Activated CD4-positive, alpha-beta T cell treated with anti-CD3 and anti-CD28 coated beads, Interleukin-2, amount 10 ng/mL, durations not matched to agents 7 days and 5 days (primary cell): ENCODE measurements around the gene HMMR. TPM values are rescaled to one million over a fixed set of nuclear protein-coding genes. Genes with fewer than 3 reads are reported as not detected.
"Not testable (repeated sequence)": the region's sequence is repeated elsewhere in the genome, so short reads cannot be mapped to it uniquely, and the experiment has no call there.

ENCODE experiments used
- CTCF ChIA-PET: fragments of 350-600 bp; sonication (Branson Sonifier 250); formaldehyde crosslinking; loops from one replicate; lab custom pipeline; 2021; ENCODE audit warnings: antibody characterized with exemption; lab: Charles Lee
- POLR2A ChIA-PET: fragments of 350-600 bp; sonication (Branson Sonifier 250); formaldehyde crosslinking; loops from one replicate; lab custom pipeline; 2021; ENCODE audit warnings: antibody characterized with exemption; lab: Charles Lee
- DNase-seq: peaks from one replicate; pipeline ENCODE4 v3.0.0-alpha.2; 2020
- H3K27ac Mint-ChIP-seq: one replicate; pipeline ENCODE4 v1.8.0; 2021; ENCODE audit warnings: mild to moderate bottlenecking, moderate library complexity, mixed read lengths
- H3K27me3 Mint-ChIP-seq: one replicate; pipeline ENCODE4 v1.8.0; 2021; ENCODE audit warnings: mixed read lengths
- H3K36me3 Mint-ChIP-seq: one replicate; pipeline ENCODE4 v1.8.0; 2021; ENCODE audit warnings: low read depth, mixed read lengths
- H3K4me1 Mint-ChIP-seq: one replicate; pipeline ENCODE4 v1.8.0; 2021; ENCODE audit warnings: mixed read lengths
- H3K4me3 Mint-ChIP-seq: one replicate; pipeline ENCODE4 v1.8.0; 2021; ENCODE audit warnings: mild to moderate bottlenecking, moderate library complexity, mixed read lengths
- H3K9me3 Mint-ChIP-seq: one replicate; pipeline ENCODE4 v1.8.0; 2021; ENCODE audit warnings: mixed read lengths
- total RNA-seq, 2 experiments: library from RNA; stranded (reverse); gene quantifications; one replicate each; pipeline ENCODE4 v1.2.3, GENCODE V29; 2021

HMMR gene, protein sequence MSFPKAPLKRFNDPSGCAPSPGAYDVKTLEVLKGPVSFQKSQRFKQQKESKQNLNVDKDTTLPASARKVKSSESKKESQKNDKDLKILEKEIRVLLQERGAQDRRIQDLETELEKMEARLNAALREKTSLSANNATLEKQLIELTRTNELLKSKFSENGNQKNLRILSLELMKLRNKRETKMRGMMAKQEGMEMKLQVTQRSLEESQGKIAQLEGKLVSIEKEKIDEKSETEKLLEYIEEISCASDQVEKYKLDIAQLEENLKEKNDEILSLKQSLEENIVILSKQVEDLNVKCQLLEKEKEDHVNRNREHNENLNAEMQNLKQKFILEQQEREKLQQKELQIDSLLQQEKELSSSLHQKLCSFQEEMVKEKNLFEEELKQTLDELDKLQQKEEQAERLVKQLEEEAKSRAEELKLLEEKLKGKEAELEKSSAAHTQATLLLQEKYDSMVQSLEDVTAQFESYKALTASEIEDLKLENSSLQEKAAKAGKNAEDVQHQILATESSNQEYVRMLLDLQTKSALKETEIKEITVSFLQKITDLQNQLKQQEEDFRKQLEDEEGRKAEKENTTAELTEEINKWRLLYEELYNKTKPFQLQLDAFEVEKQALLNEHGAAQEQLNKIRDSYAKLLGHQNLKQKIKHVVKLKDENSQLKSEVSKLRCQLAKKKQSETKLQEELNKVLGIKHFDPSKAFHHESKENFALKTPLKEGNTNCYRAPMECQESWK
- 10 to 100 TPM; 69.4 to 77.8 TPM for total RNA-seq

DNA sequence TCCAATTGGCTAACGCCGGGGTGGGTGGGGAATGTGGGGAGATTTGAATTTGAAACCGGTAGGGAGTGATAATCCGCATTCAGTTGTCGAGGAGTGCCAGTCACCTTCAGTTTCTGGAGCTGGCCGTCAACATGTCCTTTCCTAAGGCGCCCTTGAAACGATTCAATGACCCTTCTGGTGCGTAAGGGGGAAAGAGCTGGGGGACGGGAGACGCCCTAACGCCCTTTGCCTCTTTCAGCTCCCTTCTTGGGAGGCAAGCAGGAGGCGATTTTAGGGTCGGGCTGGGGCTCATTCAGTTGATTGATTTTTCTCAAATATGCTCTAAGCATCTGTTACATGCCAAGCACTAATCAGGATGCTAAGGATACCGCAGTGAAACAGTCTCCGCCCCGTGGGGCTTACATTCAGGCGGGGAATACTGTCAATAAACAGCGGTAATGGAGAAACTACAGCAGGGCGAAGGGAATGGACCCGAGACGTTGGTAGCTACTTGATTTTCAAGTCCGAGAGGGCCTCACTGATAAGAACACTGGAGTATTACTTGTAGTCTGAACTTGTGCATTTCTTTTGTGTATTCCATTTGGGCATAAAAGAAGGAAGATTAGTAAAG is at the start of gene HMMR:
TSS of gene HMMR (plus strand) at position 71 of the 610 bp plus-strand sequence. CDS start at position 132, 61 bp downstream.
- CTCF ChIA-PET = interaction anchor here (0.6 to 4.7 kb wide), 13 partner anchors 8 to 49 kb away, joined by 3 to 28 read pairs (median 3); partner anchors contain the start of genes CCNG1 and MAT2B
- POLR2A ChIA-PET = interaction anchor here (0.5 to 2.2 kb wide), 5 partner anchors 18 to 46 kb away, joined by 3 to 23 read pairs (median 3); partner anchors contain the start of genes CCNG1 and MAT2B

DNA sequence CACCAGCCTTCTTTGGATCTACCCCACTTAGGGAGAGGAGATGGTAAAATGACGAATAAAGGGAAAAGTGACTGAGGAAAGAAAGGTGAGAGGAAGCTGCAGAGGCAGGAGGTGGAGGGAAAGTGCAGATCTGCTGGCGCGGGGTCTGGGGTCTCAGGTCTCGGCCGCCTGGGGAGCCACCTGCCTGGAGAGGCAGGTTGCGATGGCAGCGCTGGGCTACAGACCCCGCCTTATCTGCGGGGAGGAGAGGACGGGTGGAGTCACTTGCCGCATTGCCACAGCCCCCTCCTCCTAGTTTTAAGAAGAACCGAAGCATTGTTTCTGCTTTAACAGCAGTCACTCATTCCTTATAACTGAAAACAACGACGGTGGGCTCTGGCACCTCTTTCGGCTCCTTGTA is 44.8 kb upstream of the HMMR start:
- H3K27me3 Mint-ChIP-seq = peaks cover 24% of the 10 kb centered on the region
- H3K36me3 Mint-ChIP-seq, H3K4me1 Mint-ChIP-seq, H3K27ac Mint-ChIP-seq, CTCF ChIA-PET, POLR2A ChIA-PET, H3K4me3 Mint-ChIP-seq, DNase-seq, H3K9me3 Mint-ChIP-seq: not testable (repeated sequence)

More for the DNA sequence above, at the start of gene HMMR:
- peaks cover 41% of the 10 kb centered on the region for H3K36me3 Mint-ChIP-seq
- H3K27ac Mint-ChIP-seq = peak within 1 kb of the TSS; percentile 99
- H3K4me3 Mint-ChIP-seq = peak within 1 kb of the TSS; percentile 91
- no peaks in the 10 kb centered on the region for H3K9me3 Mint-ChIP-seq
- no peaks in the 10 kb centered on the region for H3K27me3 Mint-ChIP-seq
- peaks cover 51% of the 10 kb centered on the region for H3K4me1 Mint-ChIP-seq
- no peak for DNase-seq

DNA sequence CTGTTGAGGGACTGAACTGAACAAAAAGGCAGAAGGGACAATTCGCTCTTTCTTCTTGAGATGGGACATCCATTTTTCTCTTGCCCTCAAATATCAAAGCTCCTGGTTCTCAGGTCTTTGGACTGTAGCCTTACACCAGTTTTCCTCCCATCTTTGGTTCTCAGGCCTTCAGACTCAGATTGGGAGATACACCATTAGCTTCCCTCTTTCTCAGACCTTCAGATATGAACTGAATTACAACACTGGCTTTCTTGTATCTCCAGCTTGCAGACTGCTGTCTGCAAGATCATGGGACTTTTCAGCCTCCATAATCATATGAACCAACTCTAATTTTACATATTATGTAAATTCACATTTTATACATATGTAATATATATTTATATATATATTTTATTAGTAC is 35.6 kb upstream of the HMMR start:
- DNase-seq = no peak
- ChIA-PET CTCF (interaction anchor here (0.8 kb wide), 1 partner anchor 13 kb away, joined by 3 read pairs; no protein-coding TSS in a partner anchor), POLR2A (no interaction called here)
- peaks cover 12% of the 10 kb centered on the region for H3K27me3 Mint-ChIP-seq
- H3K4me1 Mint-ChIP-seq = peaks cover 5% of the 10 kb centered on the region
- H3K9me3 Mint-ChIP-seq = no peaks in the 10 kb centered on the region
- no peak overlapping the region for H3K4me3 Mint-ChIP-seq
- no peaks in the 10 kb centered on the region for H3K36me3 Mint-ChIP-seq
- no peak overlapping the region for H3K27ac Mint-ChIP-seq

DNA sequence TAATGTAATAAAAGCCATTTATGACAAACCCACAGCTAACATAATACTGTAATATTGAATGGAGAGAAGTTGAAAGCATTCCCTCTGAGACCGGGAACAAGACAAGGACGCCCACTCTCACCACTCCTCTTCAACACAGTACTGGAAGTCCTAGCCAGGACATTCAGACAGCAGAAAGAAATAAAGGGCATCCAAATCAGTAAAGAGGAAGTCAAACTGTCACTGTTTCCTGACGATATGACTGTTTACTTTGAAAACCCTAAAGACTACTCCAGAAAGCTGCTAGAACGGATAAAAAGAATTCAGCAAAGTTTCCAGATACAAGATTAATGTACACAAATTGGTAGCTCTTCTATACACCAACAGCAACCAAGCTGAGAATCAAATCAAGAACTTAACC is 34.3 kb upstream of the HMMR start:
- POLR2A ChIA-PET, H3K4me1 Mint-ChIP-seq, H3K4me3 Mint-ChIP-seq, CTCF ChIA-PET, DNase-seq, H3K9me3 Mint-ChIP-seq, H3K36me3 Mint-ChIP-seq, H3K27ac Mint-ChIP-seq: not testable (repeated sequence)
- peaks cover 12% of the 10 kb centered on the region for H3K27me3 Mint-ChIP-seq

DNA sequence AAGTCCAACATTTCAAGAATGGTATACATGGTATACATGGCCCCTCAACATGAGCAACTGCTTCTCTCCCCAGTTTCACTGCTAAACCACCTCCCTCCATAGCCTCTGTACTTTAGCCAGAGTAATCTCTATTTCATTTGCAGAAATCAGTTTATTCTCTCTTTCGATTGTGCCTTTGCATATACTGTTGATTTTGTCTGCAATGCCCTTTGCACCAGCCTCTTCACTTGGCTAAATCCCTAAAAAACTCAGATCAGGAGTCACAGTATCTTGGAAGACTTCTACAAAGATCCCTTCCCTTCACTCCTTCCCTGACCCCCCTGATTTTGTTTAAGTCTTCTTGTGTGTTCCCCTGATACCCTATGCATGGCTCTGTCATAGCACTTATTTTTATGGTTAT is 27.9 kb upstream of the HMMR start:
- peaks cover 19% of the 10 kb centered on the region for H3K27me3 Mint-ChIP-seq
- H3K36me3 Mint-ChIP-seq = no peaks in the 10 kb centered on the region
- H3K27ac Mint-ChIP-seq = no peak overlapping the region
- ChIA-PET CTCF (no interaction called here), POLR2A (no interaction called here)
- no peak overlapping the region for H3K4me3 Mint-ChIP-seq
- DNase-seq = no peak
- H3K9me3 Mint-ChIP-seq = no peaks in the 10 kb centered on the region
- peaks cover 12% of the 10 kb centered on the region for H3K4me1 Mint-ChIP-seq

DNA sequence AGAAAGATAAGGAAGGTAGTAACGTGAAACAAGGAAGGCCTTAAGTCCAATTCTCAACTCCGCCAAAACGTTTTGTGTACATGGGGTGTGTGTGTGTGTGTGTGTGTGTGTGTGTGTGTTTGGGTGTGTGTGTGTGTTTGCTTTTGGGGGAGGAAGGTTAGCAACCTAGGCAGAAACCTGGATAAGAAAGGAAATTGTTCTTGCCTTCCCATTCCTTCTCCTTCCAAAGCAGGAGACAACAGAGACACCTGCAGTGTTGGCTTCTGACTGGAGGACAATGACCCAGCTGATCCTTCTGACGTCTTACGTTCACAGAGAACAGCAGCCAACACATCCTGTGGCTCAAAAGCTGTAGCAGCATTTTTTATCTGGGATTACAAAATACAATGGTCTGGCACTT is 27.2 kb upstream of the HMMR start:
- Mint-ChIP-seq H3K27me3 (peaks cover 16% of the 10 kb centered on the region), H3K4me3 (no peak overlapping the region)
- CTCF ChIA-PET = interaction anchor here (1.2 kb wide), 1 partner anchor 25 kb away, joined by 3 read pairs; no protein-coding TSS in a partner anchor

DNA sequence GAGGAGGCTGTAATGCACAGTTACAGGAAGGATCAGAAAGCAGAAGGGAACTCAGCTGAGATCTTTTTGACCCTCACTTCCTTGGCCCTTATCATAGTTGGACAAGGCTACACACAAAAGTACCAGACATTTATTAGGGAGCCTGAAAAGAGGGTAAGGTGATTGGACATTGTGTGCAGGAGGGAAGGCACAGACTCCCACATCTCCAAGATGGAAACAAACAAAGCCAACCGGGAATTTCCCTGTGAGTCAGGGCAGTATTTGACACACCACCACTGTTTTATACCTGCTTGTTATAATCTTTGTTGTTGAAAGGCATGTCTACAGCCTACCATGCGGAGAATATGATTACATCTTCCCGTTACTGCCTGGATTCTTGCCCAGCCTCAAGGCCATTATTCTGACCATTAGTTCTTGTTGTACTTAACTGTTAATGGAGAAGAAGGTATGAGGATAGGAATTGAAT is 26.0 kb upstream of the HMMR start:
- Mint-ChIP-seq H3K36me3 (peaks cover 9% of the 10 kb centered on the region), H3K9me3 (no peaks in the 10 kb centered on the region), H3K27ac (no peak overlapping the region), H3K4me3 (no peak overlapping the region), H3K4me1 (peaks cover 27% of the 10 kb centered on the region), H3K27me3 (peaks cover 16% of the 10 kb centered on the region)
- ChIA-PET POLR2A (no interaction called here), CTCF (interaction anchor here (1.2 kb wide), 1 partner anchor 24 kb away, joined by 3 read pairs; no protein-coding TSS in a partner anchor)
- no peak for DNase-seq

More for the DNA sequence above, 27.2 kb upstream of the HMMR start:
- Mint-ChIP-seq H3K27ac (no peak overlapping the region), H3K36me3 (peaks cover 4% of the 10 kb centered on the region), H3K9me3 (no peaks in the 10 kb centered on the region), H3K4me1 (peaks cover 15% of the 10 kb centered on the region)
- no peak for DNase-seq
- POLR2A ChIA-PET = no interaction called here

DNA sequence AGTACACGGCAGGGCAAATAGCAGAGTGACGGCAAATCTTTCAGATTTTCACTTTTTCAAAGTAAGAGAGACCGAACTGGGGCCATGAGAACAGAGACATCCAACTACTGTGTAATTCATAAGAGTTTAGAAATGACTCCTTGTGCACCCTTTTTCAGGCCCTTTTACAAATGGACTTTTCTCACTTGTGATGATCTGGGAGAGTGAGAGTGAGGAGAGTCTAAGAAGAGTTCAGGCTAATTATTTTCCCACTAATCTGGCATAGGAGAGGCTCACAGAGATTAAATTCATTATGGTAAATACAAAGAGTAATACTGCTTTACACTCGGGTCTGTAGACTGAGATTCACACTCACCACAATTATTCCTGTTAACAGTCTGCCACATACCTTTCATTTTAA is 23.9 kb upstream of the HMMR start:
- ChIA-PET CTCF (no interaction called here), POLR2A (no interaction called here)
- Mint-ChIP-seq H3K27me3 (peaks cover 16% of the 10 kb centered on the region), H3K27ac (peak overlapping the region; percentile 92), H3K4me3 (peak overlapping the region; percentile 91), H3K36me3 (peaks cover 21% of the 10 kb centered on the region), H3K4me1 (peaks cover 42% of the 10 kb centered on the region), H3K9me3 (no peaks in the 10 kb centered on the region)
- DNase-seq = no peak

DNA sequence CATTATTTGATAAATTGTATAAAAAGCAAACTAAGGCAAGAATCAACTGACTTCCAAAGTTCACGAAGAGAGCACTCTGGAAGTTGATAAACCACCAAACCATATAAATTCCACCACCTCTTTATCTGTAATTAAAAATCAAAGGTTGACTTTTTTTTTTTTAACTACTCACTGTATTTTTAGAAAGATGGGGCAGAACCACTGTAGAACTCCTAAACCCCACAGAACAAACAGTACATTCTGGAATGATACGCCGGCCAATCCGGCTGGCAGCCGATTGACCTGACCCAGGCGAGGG is 23.5 kb upstream of the HMMR start:
- no peak for DNase-seq
- Mint-ChIP-seq H3K27ac (peak overlapping the region; percentile 92), H3K9me3 (no peaks in the 10 kb centered on the region), H3K36me3 (peaks cover 22% of the 10 kb centered on the region), H3K4me3 (peak overlapping the region; percentile 91), H3K4me1 (peaks cover 42% of the 10 kb centered on the region), H3K27me3 (peaks cover 12% of the 10 kb centered on the region)
- ChIA-PET POLR2A (interaction anchor here (1.5 kb wide), 1 partner anchor 23 kb away, joined by 6 read pairs; the partner anchor contains the start of genes HMMR and NUDCD2), CTCF (interaction anchor here (1.0 to 1.9 kb wide), 3 partner anchors 22 to 24 kb away, joined by 3 to 9 read pairs (median 4); partner anchors contain the start of genes HMMR and NUDCD2)

DNA sequence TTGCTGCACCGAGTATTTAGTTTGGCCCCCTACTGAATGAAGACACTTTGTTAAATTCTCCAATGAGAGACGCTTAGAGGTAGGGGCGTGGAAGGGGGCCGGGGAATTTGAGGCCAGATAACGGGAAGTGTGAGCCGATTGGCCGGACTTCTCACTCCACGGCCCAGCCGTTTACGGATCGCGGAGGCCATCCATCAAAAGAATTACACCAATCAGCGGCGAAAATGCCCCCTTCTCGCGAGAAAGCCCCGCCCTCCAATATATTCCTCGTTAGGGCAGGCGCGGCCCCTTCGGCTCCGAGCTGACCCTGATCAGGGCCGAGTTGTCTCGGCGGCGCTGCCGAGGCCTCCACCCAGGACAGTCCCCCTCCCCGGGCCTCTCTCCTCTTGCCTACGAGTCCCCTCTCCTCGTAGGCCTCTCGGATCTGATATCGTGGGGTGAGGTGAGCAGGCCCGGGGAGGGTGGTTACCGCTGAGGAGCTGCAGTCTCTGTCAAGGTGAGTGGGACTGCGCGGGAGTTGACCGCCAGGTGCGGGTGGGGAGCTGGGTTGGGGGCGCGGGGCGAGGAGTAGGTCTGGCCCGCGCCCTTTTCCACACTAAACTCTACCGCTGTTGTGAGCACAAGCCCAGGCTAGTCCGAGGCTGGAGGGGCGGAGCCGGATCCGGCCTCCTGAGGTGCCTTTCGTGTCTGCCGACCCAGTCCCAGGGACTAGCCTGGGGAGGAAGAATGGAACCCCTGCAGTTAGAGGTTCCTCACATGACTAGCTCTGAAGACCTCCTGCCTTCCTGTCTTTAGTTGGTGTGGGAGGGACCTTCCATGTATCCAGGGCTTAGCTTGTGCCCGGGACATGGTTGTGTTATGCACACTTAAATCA is 22.9 kb upstream of the HMMR start, which contains the start of gene CCNG1:
TSS of gene CCNG1 (plus strand) at position 287 of the 874 bp plus-strand sequence. CDS start 1,662 bp downstream, outside the sequence.
- Mint-ChIP-seq H3K4me3 (peak within 1 kb of the TSS; percentile 91), H3K4me1 (peaks cover 46% of the 10 kb centered on the region), H3K9me3 (no peaks in the 10 kb centered on the region), H3K27me3 (peaks cover 8% of the 10 kb centered on the region), H3K27ac (peak within 1 kb of the TSS; percentile 92), H3K36me3 (peaks cover 28% of the 10 kb centered on the region)
- peak; percentile 94 for DNase-seq
- ChIA-PET POLR2A (interaction anchor here (1.5 kb wide), 1 partner anchor 23 kb away, joined by 6 read pairs; the partner anchor contains the start of genes HMMR and NUDCD2), CTCF (interaction anchor here (1.0 to 1.9 kb wide), 5 partner anchors 11 to 24 kb away, joined by 3 to 9 read pairs (median 3); partner anchors contain the start of genes HMMR and NUDCD2)

DNA sequence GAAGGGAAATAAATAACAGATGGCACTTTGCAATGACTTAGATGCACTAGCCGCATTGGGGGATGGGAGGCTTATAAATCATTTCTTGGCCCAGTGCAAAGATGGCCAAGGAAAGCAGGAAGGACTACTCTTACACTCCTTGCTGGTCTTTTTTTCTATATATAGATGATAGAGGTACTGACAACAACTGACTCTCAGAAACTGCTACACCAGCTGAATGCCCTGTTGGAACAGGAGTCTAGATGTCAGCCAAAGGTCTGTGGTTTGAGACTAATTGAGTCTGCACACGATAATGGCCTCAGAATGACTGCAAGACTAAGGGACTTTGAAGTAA is 21.4 kb upstream of the HMMR start:
- Mint-ChIP-seq H3K27me3 (peaks cover 4% of the 10 kb centered on the region), H3K4me1 (peaks cover 46% of the 10 kb centered on the region), H3K4me3 (peak overlapping the region; percentile 91), H3K9me3 (no peaks in the 10 kb centered on the region), H3K27ac (peak overlapping the region; percentile 92), H3K36me3 (peaks cover 38% of the 10 kb centered on the region)
- ChIA-PET POLR2A (interaction anchor here (0.7 kb wide), 1 partner anchor 29 kb away, joined by 3 read pairs; no protein-coding TSS in a partner anchor), CTCF (interaction anchor here (1.1 to 3.9 kb wide), 2 partner anchors 9 to 21 kb away, joined by 3 to 28 read pairs; partner anchors contain the start of genes HMMR and NUDCD2)
- DNase-seq = no peak
